Astrocyte (in vitro differentiated cells and primary cell): ENCODE results near the gene IMPDH1. TPM values are rescaled to one million over a fixed set of nuclear protein-coding genes. Genes with fewer than 3 reads are reported as not detected.

Source experiments
- DNase-seq: peaks from one replicate; pipeline ENCODE4 v3.0.0-alpha.2; 2010; ENCODE audit warnings: low read depth
- FAIRE-seq: peaks from 2 replicates; lab custom pipeline; 2011; peaks lifted over from hg19 to GRCh38; lab: Jason Lieb, UNC
- H2AFZ ChIP-seq: 2 replicates; pipeline ENCODE4 v1.6.0; 2012; ENCODE audit warnings: low read depth, low read length, inconsistent platforms
- H3K27ac ChIP-seq: 2 replicates; pipeline ENCODE4 v1.5.1; 2011; ENCODE audit warnings: low read depth, low read length, inconsistent platforms
- H3K27me3 ChIP-seq: 2 replicates; pipeline ENCODE4 v1.6.0; 2011; ENCODE audit warnings: low read length, inconsistent platforms; ENCODE audit not compliant: insufficient read depth
- H3K36me3 ChIP-seq: 2 replicates; pipeline ENCODE4 v1.5.1; 2011; ENCODE audit warnings: low read length, inconsistent platforms; ENCODE audit not compliant: insufficient read depth
- H3K4me1 ChIP-seq: 2 replicates; pipeline ENCODE4 v1.5.1; 2011; ENCODE audit warnings: low read length, inconsistent platforms; ENCODE audit not compliant: insufficient read depth
- H3K4me2 ChIP-seq: 2 replicates; pipeline ENCODE4 v1.6.0; 2012; ENCODE audit warnings: low read length, inconsistent platforms
- H3K4me3 ChIP-seq: 2 replicates; pipeline ENCODE4 v1.5.1; 2011; ENCODE audit warnings: low read depth, mild to moderate bottlenecking, low read length, inconsistent platforms; ENCODE audit not compliant: insufficient read depth
- H3K79me2 ChIP-seq: 2 replicates; pipeline ENCODE4 v1.6.0; 2012; ENCODE audit warnings: mild to moderate bottlenecking, low read length, inconsistent platforms; ENCODE audit not compliant: insufficient read depth
- H3K9ac ChIP-seq: 2 replicates; pipeline ENCODE4 v1.6.0; 2012; ENCODE audit warnings: mild to moderate bottlenecking, low read length, inconsistent platforms
- H3K9me3 ChIP-seq: 2 replicates; pipeline ENCODE4 v1.5.1; 2012; ENCODE audit warnings: low read depth, mild to moderate bottlenecking, low read length, inconsistent platforms; ENCODE audit not compliant: insufficient read depth
- H4K20me1 ChIP-seq: 2 replicates; pipeline ENCODE4 v1.6.0; 2012; ENCODE audit warnings: low read length, inconsistent platforms; ENCODE audit not compliant: insufficient read depth
- H3K27ac Mint-ChIP-seq: one replicate; pipeline ENCODE4 v1.8.0; 2021; ENCODE audit warnings: mild to moderate bottlenecking, mixed read lengths; ENCODE audit not compliant: unreplicated experiment
- H3K27me3 Mint-ChIP-seq: one replicate; pipeline ENCODE4 v1.8.0; 2021; ENCODE audit warnings: low read depth, mixed read lengths; ENCODE audit not compliant: unreplicated experiment
- H3K36me3 Mint-ChIP-seq: one replicate; pipeline ENCODE4 v1.8.0; 2021; ENCODE audit warnings: low read depth, mixed read lengths; ENCODE audit not compliant: unreplicated experiment
- H3K4me1 Mint-ChIP-seq: one replicate; pipeline ENCODE4 v1.8.0; 2021; ENCODE audit warnings: low read depth, mixed read lengths; ENCODE audit not compliant: unreplicated experiment
- H3K4me3 Mint-ChIP-seq: one replicate; pipeline ENCODE4 v1.8.0; 2021; ENCODE audit warnings: mild to moderate bottlenecking, moderate library complexity, mixed read lengths; ENCODE audit not compliant: unreplicated experiment
- H3K9me3 Mint-ChIP-seq: one replicate; pipeline ENCODE4 v1.8.0; 2021; ENCODE audit warnings: mild to moderate bottlenecking, mixed read lengths; ENCODE audit not compliant: unreplicated experiment
- EZH2 ChIP-seq: IDR thresholded peaks from 2 replicates; pipeline ENCODE4 v1.6.1; 2012; ENCODE audit warnings: mild to moderate bottlenecking, low read length, inconsistent platforms; ENCODE audit not compliant: insufficient read depth
- total RNA-seq: library from RNA; stranded (reverse); gene quantifications from 2 replicates; pipeline ENCODE4 v1.2.1, GENCODE V29; 2021
- TF ChIP-seq, protein P1 (sequence below): IDR thresholded peaks from 2 replicates; pipeline ENCODE4 v1.5.1; 2011; ENCODE audit warnings: low read depth, mild to moderate bottlenecking, inconsistent platforms, low read length, moderate library complexity; ENCODE audit not compliant: insufficient read depth

IMPDH1 gene
- total RNA-seq, 1 donor from 2014 or later: 43.9 TPM

DNA sequence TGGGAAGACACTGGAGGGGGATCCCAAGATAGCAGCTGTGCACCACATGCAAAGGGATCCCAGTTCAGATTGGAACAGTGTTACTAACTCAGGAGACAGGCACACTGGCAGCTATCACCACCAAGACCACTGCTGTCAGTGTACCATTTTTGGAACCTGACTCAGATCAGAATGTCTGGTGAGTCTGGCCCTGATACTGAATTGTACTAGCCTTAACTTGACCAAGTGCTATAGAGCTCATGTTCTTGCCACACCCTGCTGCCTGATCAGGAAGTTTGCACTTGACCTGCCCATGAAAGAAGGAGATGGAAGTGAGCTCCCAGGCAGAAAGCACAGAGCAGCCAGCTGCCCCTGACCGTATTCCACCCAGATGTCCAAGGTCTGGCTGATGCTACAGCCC, 43.5 kb downstream of the IMPDH1 start:
- no peaks in the 10 kb centered on the region for H3K36me3 Mint-ChIP-seq
- H3K4me1 Mint-ChIP-seq: peaks cover 5% of the 10 kb centered on the region
- Histone ChIP-seq H2AFZ (no peak overlapping the region), H4K20me1 (peaks cover 9% of the 10 kb centered on the region), H3K9me3 (no peaks in the 10 kb centered on the region), H3K79me2 (no peaks in the 10 kb centered on the region), H3K4me3 (no peak overlapping the region), H3K27ac (no peak overlapping the region), H3K27me3 (peaks cover 58% of the 10 kb centered on the region), H3K4me1 (no peaks in the 10 kb centered on the region), H3K36me3 (no peaks in the 10 kb centered on the region), H3K9ac (no peak overlapping the region), H3K4me2 (no peak overlapping the region)
- peaks cover 59% of the 10 kb centered on the region for H3K27me3 Mint-ChIP-seq
- no peak overlapping the region for H3K4me3 Mint-ChIP-seq
- no peak for TF ChIP-seq EZH2
- TF ChIP-seq, protein P1, sequence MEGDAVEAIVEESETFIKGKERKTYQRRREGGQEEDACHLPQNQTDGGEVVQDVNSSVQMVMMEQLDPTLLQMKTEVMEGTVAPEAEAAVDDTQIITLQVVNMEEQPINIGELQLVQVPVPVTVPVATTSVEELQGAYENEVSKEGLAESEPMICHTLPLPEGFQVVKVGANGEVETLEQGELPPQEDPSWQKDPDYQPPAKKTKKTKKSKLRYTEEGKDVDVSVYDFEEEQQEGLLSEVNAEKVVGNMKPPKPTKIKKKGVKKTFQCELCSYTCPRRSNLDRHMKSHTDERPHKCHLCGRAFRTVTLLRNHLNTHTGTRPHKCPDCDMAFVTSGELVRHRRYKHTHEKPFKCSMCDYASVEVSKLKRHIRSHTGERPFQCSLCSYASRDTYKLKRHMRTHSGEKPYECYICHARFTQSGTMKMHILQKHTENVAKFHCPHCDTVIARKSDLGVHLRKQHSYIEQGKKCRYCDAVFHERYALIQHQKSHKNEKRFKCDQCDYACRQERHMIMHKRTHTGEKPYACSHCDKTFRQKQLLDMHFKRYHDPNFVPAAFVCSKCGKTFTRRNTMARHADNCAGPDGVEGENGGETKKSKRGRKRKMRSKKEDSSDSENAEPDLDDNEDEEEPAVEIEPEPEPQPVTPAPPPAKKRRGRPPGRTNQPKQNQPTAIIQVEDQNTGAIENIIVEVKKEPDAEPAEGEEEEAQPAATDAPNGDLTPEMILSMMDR: no peak
- H3K27ac Mint-ChIP-seq: no peak overlapping the region
- DNase-seq (no peak), FAIRE-seq (no peak)
- H3K9me3 Mint-ChIP-seq: no peaks in the 10 kb centered on the region

DNA sequence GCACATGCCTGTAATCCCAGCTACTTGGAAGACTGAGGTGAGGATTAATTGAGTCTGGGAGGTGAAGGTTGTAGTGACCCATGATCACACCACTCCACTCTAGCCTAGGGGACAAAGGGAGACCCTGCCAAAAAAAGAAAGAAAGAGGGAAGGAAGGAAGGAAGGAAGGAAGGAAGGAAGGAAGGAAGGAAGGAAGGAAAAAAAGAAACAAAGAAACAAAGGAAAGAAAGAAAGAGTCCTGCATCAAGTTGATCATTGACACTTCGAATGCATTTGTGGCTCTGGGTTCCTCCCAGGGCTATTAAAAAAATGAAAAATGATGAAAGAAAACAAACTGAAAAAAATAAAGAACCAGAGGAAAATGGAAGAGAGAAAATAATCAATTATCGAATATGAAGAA, 44.4 kb downstream of the IMPDH1 start:
- no peak for TF ChIP-seq EZH2
- TF ChIP-seq, protein P1: no peak
- H3K27ac ChIP-seq: no peak overlapping the region
- peaks cover 64% of the 10 kb centered on the region for H3K27me3 Mint-ChIP-seq
- no peaks in the 10 kb centered on the region for H3K36me3 ChIP-seq
- DNase-seq: no peak
- H3K4me2 ChIP-seq: no peak overlapping the region
- H3K27me3 ChIP-seq: peaks cover 65% of the 10 kb centered on the region
- no peaks in the 10 kb centered on the region for H3K79me2 ChIP-seq
- peaks cover 8% of the 10 kb centered on the region for H3K4me1 ChIP-seq
- H4K20me1 ChIP-seq: peaks cover 9% of the 10 kb centered on the region
- no peak for FAIRE-seq
- H3K4me3 Mint-ChIP-seq: no peak overlapping the region
- no peaks in the 10 kb centered on the region for H3K9me3 ChIP-seq
- no peak overlapping the region for H3K4me3 ChIP-seq
- H3K9me3 Mint-ChIP-seq: no peaks in the 10 kb centered on the region
- H3K4me1 Mint-ChIP-seq: peaks cover 11% of the 10 kb centered on the region
- no peaks in the 10 kb centered on the region for H3K36me3 Mint-ChIP-seq
- H2AFZ ChIP-seq: no peak overlapping the region
- H3K27ac Mint-ChIP-seq: no peak overlapping the region
- H3K9ac ChIP-seq: no peak overlapping the region

DNA sequence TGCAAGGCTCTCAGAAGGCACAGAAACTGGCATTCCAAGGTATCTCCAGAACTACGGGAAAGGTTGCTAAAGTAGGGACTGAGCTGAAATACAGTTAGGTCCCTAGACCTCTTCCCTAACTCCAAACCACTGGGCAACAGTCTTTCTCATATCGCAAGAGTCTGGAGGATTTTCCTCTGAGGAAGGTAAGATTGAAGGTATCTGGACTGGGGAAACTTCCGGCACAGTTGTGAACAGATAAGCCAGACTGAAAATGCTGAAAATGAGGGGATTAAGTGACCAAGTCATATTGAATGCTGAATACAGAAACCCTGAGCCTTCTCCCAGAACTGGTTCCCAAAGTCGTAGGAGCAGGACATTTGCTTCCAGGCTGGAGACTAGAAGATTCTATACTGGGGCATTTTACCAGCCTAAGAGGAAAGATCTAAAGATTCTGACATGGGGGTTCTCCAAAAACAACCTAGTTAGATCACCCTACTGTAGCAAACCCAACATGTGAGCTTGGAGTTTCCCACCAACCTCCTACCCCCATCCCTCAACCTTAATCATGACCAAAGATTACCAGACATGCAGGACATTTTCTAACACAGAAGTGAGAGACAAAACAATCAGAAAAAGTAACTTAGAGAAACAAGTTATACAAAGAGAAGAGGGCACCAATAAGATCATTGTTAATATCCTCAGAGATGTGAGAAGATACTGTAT, 45.5 kb downstream of the IMPDH1 start:
- no peak overlapping the region for H3K4me3 ChIP-seq
- Mint-ChIP-seq H3K27me3 (peaks cover 69% of the 10 kb centered on the region), H3K4me3 (no peak overlapping the region), H3K4me1 (peaks cover 11% of the 10 kb centered on the region), H3K27ac (no peak overlapping the region), H3K36me3 (no peaks in the 10 kb centered on the region), H3K9me3 (no peaks in the 10 kb centered on the region)
- H2AFZ ChIP-seq: no peak overlapping the region
- H3K4me1 ChIP-seq: peaks cover 8% of the 10 kb centered on the region
- H3K9ac ChIP-seq: no peak overlapping the region
- no peak overlapping the region for H3K4me2 ChIP-seq
- H3K27ac ChIP-seq: no peak overlapping the region
- no peak for TF ChIP-seq EZH2
- TF ChIP-seq, protein P1: no peak
- H4K20me1 ChIP-seq: peaks cover 9% of the 10 kb centered on the region
- H3K9me3 ChIP-seq: no peaks in the 10 kb centered on the region
- DNase-seq: no peak
- no peaks in the 10 kb centered on the region for H3K36me3 ChIP-seq
- no peak for FAIRE-seq
- no peaks in the 10 kb centered on the region for H3K79me2 ChIP-seq
- peaks cover 74% of the 10 kb centered on the region for H3K27me3 ChIP-seq
